Activated naive CD8-positive, alpha-beta T cell (primary cell): Measurements from ENCODE around the gene CNTNAP5.
"Not testable (repeated sequence)": the region's sequence is repeated elsewhere in the genome, so short reads cannot be mapped to it uniquely, and the experiment has no call there.

Source experiments
- H3K27ac Mint-ChIP-seq: one replicate; pipeline ENCODE4 v1.8.0; 2021; ENCODE audit warnings: mixed read lengths
- H3K27me3 Mint-ChIP-seq: one replicate; pipeline ENCODE4 v1.8.0; 2021; ENCODE audit warnings: mixed read lengths
- H3K36me3 Mint-ChIP-seq: one replicate; pipeline ENCODE4 v1.8.0; 2021; ENCODE audit warnings: mixed read lengths
- H3K4me1 Mint-ChIP-seq: one replicate; pipeline ENCODE4 v1.8.0; 2021; ENCODE audit warnings: low read depth, mixed read lengths
- H3K4me3 Mint-ChIP-seq: one replicate; pipeline ENCODE4 v1.8.0; 2021; ENCODE audit warnings: mild to moderate bottlenecking, mixed read lengths
- H3K9me3 Mint-ChIP-seq: one replicate; pipeline ENCODE4 v1.8.0; 2021; ENCODE audit warnings: low read depth, mixed read lengths

CNTNAP5 gene

GRCh38 chr2:124402274-124402673 is 377.2 kb downstream of the CNTNAP5 start:
- Mint-ChIP-seq H3K4me1 (no peaks in the 10 kb centered on the region), H3K9me3 (peaks cover 10% of the 10 kb centered on the region), H3K36me3 (no peaks in the 10 kb centered on the region), H3K27ac (no peak overlapping the region), H3K27me3 (no peaks in the 10 kb centered on the region), H3K4me3 (no peak overlapping the region)

- not testable (repeated sequence) for H3K4me3 Mint-ChIP-seq, H3K36me3 Mint-ChIP-seq, H3K9me3 Mint-ChIP-seq, H3K27me3 Mint-ChIP-seq, H3K27ac Mint-ChIP-seq, H3K4me1 Mint-ChIP-seq
Measured at GRCh38 chr2:124407836-124408534, 382.9 kb downstream of the CNTNAP5 start.

- Mint-ChIP-seq H3K27me3 (no peaks in the 10 kb centered on the region), H3K4me1 (no peaks in the 10 kb centered on the region), H3K36me3 (no peaks in the 10 kb centered on the region), H3K4me3 (no peak overlapping the region), H3K27ac (no peak overlapping the region), H3K9me3 (peaks cover 3% of the 10 kb centered on the region)
Measured at GRCh38 chr2:124424074-124424473, 399.0 kb downstream of the CNTNAP5 start.

DNA sequence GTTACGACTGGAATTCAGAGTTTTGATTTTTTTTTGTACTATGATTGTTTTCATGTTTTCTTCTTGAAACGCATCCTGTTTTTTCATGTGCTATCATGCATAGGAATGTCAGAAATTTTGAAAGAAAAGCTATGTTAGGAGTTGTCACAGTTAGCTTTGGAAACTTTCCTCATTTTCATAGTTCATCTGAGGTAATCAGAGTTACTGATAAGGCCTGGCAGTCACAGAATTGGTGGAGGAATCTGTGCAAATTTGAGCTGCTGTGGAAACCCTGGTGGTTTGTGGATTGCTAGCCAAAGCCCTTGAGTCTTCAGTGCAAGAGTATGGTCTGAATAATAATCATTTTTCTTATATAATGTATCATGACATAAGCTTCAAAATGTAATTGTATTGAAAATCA is 401.0 kb downstream of the CNTNAP5 start:
- Mint-ChIP-seq H3K9me3 (peaks cover 3% of the 10 kb centered on the region), H3K4me1 (no peaks in the 10 kb centered on the region), H3K4me3 (no peak overlapping the region), H3K36me3 (no peaks in the 10 kb centered on the region), H3K27me3 (no peaks in the 10 kb centered on the region), H3K27ac (no peak overlapping the region)

GRCh38 chr2:124426625-124427024 is 401.5 kb downstream of the CNTNAP5 start:
- Mint-ChIP-seq H3K9me3 (peaks cover 3% of the 10 kb centered on the region), H3K27ac (no peak overlapping the region), H3K4me3 (no peak overlapping the region), H3K27me3 (no peaks in the 10 kb centered on the region), H3K4me1 (no peaks in the 10 kb centered on the region), H3K36me3 (no peaks in the 10 kb centered on the region)

GRCh38 chr2:124437811-124438210 is 412.7 kb downstream of the CNTNAP5 start:
- Mint-ChIP-seq H3K4me1 (no peaks in the 10 kb centered on the region), H3K4me3 (no peak overlapping the region), H3K36me3 (no peaks in the 10 kb centered on the region), H3K27ac (no peak overlapping the region), H3K27me3 (no peaks in the 10 kb centered on the region), H3K9me3 (peaks cover 9% of the 10 kb centered on the region)

GRCh38 chr2:124450481-124450880 is 425.4 kb downstream of the CNTNAP5 start:
- Mint-ChIP-seq H3K4me3 (no peak overlapping the region), H3K27me3 (no peaks in the 10 kb centered on the region), H3K36me3 (no peaks in the 10 kb centered on the region), H3K27ac (no peak overlapping the region), H3K4me1 (no peaks in the 10 kb centered on the region), H3K9me3 (peaks cover 17% of the 10 kb centered on the region)

- H3K27ac Mint-ChIP-seq: no peak overlapping the region
- no peaks in the 10 kb centered on the region for H3K36me3 Mint-ChIP-seq
- H3K4me3 Mint-ChIP-seq: no peak overlapping the region
- peaks cover 13% of the 10 kb centered on the region for H3K9me3 Mint-ChIP-seq
- no peaks in the 10 kb centered on the region for H3K4me1 Mint-ChIP-seq
- H3K27me3 Mint-ChIP-seq: no peaks in the 10 kb centered on the region
Measured at GRCh38 chr2:124476291-124476690, 451.2 kb downstream of the CNTNAP5 start.

GRCh38 chr2:124478761-124479160 is 453.7 kb downstream of the CNTNAP5 start:
- no peaks in the 10 kb centered on the region for H3K27me3 Mint-ChIP-seq
- H3K4me1 Mint-ChIP-seq: no peaks in the 10 kb centered on the region
- H3K36me3 Mint-ChIP-seq: no peaks in the 10 kb centered on the region
- H3K9me3 Mint-ChIP-seq: peaks cover 10% of the 10 kb centered on the region
- no peak overlapping the region for H3K4me3 Mint-ChIP-seq
- H3K27ac Mint-ChIP-seq: no peak overlapping the region

DNA sequence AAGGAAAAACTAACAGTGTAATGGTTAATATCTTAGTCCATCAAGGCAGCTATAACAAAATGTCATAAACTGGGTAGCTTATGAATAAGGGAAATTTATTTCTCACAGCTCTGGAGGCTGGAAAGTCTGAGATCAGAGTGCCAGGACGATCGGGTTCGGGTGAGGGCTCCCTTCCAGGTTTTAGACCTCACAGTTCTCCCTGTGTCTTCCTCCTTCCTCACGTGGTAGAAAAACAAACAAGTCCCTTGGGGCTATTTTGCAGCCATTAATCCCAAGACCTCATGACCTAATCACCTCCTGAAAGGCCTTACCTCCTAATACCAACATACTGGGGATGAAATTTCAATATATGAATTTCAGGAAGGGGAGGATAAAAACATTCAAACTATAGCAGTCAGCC is 455.9 kb downstream of the CNTNAP5 start:
- no peak overlapping the region for H3K27ac Mint-ChIP-seq
- no peaks in the 10 kb centered on the region for H3K27me3 Mint-ChIP-seq

DNA sequence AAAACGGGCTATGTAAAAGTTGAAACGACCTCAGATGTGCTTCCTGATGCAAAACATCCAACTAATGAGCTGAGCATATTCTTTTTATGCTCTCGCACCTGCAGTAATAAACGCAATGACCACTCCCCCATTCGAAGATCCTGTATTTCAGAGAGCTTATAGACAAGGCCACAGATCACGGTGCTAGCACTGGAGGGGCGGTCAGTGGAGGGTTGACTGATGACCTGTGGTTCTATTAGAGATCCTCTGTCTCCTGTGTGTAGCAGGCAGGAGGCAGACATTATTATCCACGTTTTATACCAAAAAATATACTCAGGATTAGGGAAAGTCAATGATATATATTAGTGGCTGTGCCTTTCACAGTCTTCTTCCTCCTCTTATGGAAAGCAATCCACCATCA is 457.0 kb downstream of the CNTNAP5 start:
- H3K4me1 Mint-ChIP-seq: no peaks in the 10 kb centered on the region
- no peak overlapping the region for H3K4me3 Mint-ChIP-seq
- H3K9me3 Mint-ChIP-seq: no peaks in the 10 kb centered on the region
- H3K27ac Mint-ChIP-seq: no peak overlapping the region
- no peaks in the 10 kb centered on the region for H3K27me3 Mint-ChIP-seq
- no peaks in the 10 kb centered on the region for H3K36me3 Mint-ChIP-seq

More for the DNA sequence above, 455.9 kb downstream of the CNTNAP5 start:
- Mint-ChIP-seq H3K9me3 (peaks cover 2% of the 10 kb centered on the region), H3K4me3 (no peak overlapping the region), H3K36me3 (no peaks in the 10 kb centered on the region), H3K4me1 (no peaks in the 10 kb centered on the region)

GRCh38 chr2:124482551-124482950 is 457.5 kb downstream of the CNTNAP5 start:
- Mint-ChIP-seq H3K9me3 (no peaks in the 10 kb centered on the region), H3K27ac (no peak overlapping the region)

GRCh38 chr2:124485659-124486058 is 460.6 kb downstream of the CNTNAP5 start:
- Mint-ChIP-seq H3K4me3 (no peak overlapping the region), H3K27me3 (no peaks in the 10 kb centered on the region), H3K36me3 (no peaks in the 10 kb centered on the region), H3K4me1 (no peaks in the 10 kb centered on the region), H3K9me3 (no peaks in the 10 kb centered on the region), H3K27ac (no peak overlapping the region)

More at GRCh38 chr2:124482551-124482950, 457.5 kb downstream of the CNTNAP5 start:
- Mint-ChIP-seq H3K27me3 (no peaks in the 10 kb centered on the region), H3K36me3 (no peaks in the 10 kb centered on the region), H3K4me3 (no peak overlapping the region), H3K4me1 (no peaks in the 10 kb centered on the region)

- no peak overlapping the region for H3K27ac Mint-ChIP-seq
- H3K27me3 Mint-ChIP-seq: no peaks in the 10 kb centered on the region
- peaks cover 3% of the 10 kb centered on the region for H3K9me3 Mint-ChIP-seq
- H3K4me3 Mint-ChIP-seq: no peak overlapping the region
- no peaks in the 10 kb centered on the region for H3K36me3 Mint-ChIP-seq
- H3K4me1 Mint-ChIP-seq: no peaks in the 10 kb centered on the region
Measured at GRCh38 chr2:124489686-124490085, 464.6 kb downstream of the CNTNAP5 start.

- no peak overlapping the region for H3K27ac Mint-ChIP-seq
- H3K9me3 Mint-ChIP-seq: peaks cover 5% of the 10 kb centered on the region
- no peaks in the 10 kb centered on the region for H3K36me3 Mint-ChIP-seq
- H3K27me3 Mint-ChIP-seq: no peaks in the 10 kb centered on the region
- no peaks in the 10 kb centered on the region for H3K4me1 Mint-ChIP-seq
- H3K4me3 Mint-ChIP-seq: no peak overlapping the region
Measured at GRCh38 chr2:124501575-124502152, 476.6 kb downstream of the CNTNAP5 start.

DNA sequence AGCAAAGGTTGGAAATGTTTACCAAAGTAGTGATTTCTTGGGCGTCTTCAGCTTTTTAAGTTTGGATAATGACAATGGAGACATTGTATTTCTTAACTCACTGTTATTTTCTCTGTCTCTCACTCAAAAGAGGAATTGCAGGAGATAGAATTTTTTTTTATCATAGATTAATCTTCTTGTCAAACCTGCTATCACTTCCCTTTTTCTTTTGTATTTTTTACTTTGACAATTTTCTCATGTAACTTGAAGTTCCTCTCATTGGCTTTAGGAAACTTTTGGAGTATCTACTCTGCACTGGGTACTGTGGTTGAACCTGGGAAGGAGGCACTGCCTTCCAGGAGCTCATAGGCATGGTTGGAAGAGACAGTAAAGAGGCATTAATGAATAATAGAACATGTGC is 489.1 kb downstream of the CNTNAP5 start:
- Mint-ChIP-seq H3K27ac (no peak overlapping the region), H3K4me3 (no peak overlapping the region), H3K4me1 (no peaks in the 10 kb centered on the region), H3K27me3 (no peaks in the 10 kb centered on the region), H3K9me3 (peaks cover 9% of the 10 kb centered on the region), H3K36me3 (no peaks in the 10 kb centered on the region)
